KMS-11 (cell line): ENCODE data around the gene KRTAP6-1.
A peak's percentile ranks its signal among the peaks of the same experiment; 100 is the strongest.

Experiments
- H2AFZ ChIP-seq: fragments of 200-600 bp; sonication (generic); 2 replicates; pipeline ENCODE4 v1.6.1; 2016; ENCODE audit warnings: antibody characterized with exemption, mixed run types, low read depth
- H3K27ac ChIP-seq: fragments of 200-600 bp; sonication (generic); 2 replicates; pipeline ENCODE4 v1.6.1; 2016; ENCODE audit warnings: mild to moderate bottlenecking, mixed run types
- H3K27me3 ChIP-seq: fragments of 200-600 bp; sonication (generic); 2 replicates; pipeline ENCODE4 v1.6.1; 2017; ENCODE audit warnings: mild to moderate bottlenecking, low read depth, mixed run types, moderate library complexity; ENCODE audit not compliant: insufficient read depth
- H3K36me3 ChIP-seq: fragments of 200-600 bp; sonication (generic); 2 replicates; pipeline ENCODE4 v1.6.1; 2017; ENCODE audit warnings: mild to moderate bottlenecking, mixed run types; ENCODE audit not compliant: insufficient read depth
- H3K4me1 ChIP-seq: fragments of 200-600 bp; sonication (generic); 2 replicates; pipeline ENCODE4 v1.6.1; 2016; ENCODE audit warnings: mild to moderate bottlenecking, low read depth, mixed run types; ENCODE audit not compliant: poor library complexity, severe bottlenecking
- H3K4me2 ChIP-seq: fragments of 200-600 bp; sonication (generic); 2 replicates; pipeline ENCODE4 v1.7.0; 2016; ENCODE audit warnings: mild to moderate bottlenecking, mixed run types
- H3K4me3 ChIP-seq: fragments of 200-600 bp; sonication (generic); IDR thresholded peaks from 2 replicates; pipeline ENCODE4 v1.6.1; 2017; ENCODE audit warnings: low read depth, low read length, mixed read lengths; ENCODE audit not compliant: insufficient read depth
- H3K79me2 ChIP-seq: fragments of 200-600 bp; sonication (generic); 2 replicates; pipeline ENCODE4 v1.6.1; 2016; ENCODE audit warnings: low read depth, mixed run types; ENCODE audit not compliant: insufficient read depth
- H3K9ac ChIP-seq: fragments of 200-600 bp; sonication (generic); 2 replicates; pipeline ENCODE4 v1.6.1; 2016; ENCODE audit warnings: mild to moderate bottlenecking, mixed run types
- H4K20me1 ChIP-seq: fragments of 200-600 bp; sonication (generic); 2 replicates; pipeline ENCODE4 v1.6.1; 2016; ENCODE audit warnings: mild to moderate bottlenecking, mixed run types; ENCODE audit not compliant: insufficient read depth
- CTCF ChIP-seq: fragments of 200-600 bp; sonication (generic); conservative IDR thresholded peaks from 2 replicates; pipeline ENCODE4 v1.6.1; 2017; ENCODE audit warnings: low read depth, mild to moderate bottlenecking, antibody characterized with exemption, low read length, moderate library complexity, mixed read lengths

The KRTAP6-1 gene

GRCh38 chr21:30616125-30616524 is 2.4 kb upstream of the KRTAP6-1 start, which contains the start of gene KRTAP20-1:
Gene KRTAP20-1 (plus strand): TSS chr21:30616425. CDS start chr21:30616455, 30 bp downstream.
- Histone ChIP-seq H3K4me3 (no peak within 1 kb of the TSS), H4K20me1 (no peaks in the 10 kb centered on the region), H2AFZ (no peak within 1 kb of the TSS), H3K9ac (no peak within 1 kb of the TSS), H3K79me2 (no peaks in the 10 kb centered on the region), H3K4me2 (no peak within 1 kb of the TSS), H3K27me3 (no peaks in the 10 kb centered on the region), H3K36me3 (no peaks in the 10 kb centered on the region), H3K4me1 (peaks cover 14% of the 10 kb centered on the region), H3K27ac (no peak within 1 kb of the TSS)
- TF ChIP-seq CTCF: no peak

DNA sequence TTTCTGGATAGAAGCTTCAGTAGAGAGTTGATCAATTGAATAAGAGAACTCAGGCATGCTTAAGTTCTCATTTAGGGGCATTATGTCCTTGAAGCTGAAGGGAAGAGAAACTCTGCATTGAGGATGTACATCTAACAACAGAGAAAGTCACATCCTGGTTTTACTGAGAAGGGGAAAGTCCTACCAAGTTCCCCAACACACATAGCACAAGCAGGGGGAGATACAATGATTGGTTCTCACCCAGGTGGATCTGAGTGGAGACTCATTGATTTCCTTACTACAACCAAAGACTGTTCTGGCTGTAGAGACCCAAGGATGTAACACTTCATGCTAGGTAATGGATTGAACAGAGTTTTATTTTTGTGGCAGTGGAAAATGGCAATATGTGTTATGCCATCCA is 1.5 kb upstream of the KRTAP6-1 start:
- no peak overlapping the region for H2AFZ ChIP-seq
- TF ChIP-seq CTCF: no peak
- no peaks in the 10 kb centered on the region for H4K20me1 ChIP-seq
- H3K9ac ChIP-seq: no peak overlapping the region
- H3K79me2 ChIP-seq: no peaks in the 10 kb centered on the region
- no peak overlapping the region for H3K4me3 ChIP-seq
- H3K27me3 ChIP-seq: no peaks in the 10 kb centered on the region
- no peak overlapping the region for H3K4me2 ChIP-seq
- no peaks in the 10 kb centered on the region for H3K36me3 ChIP-seq
- H3K27ac ChIP-seq: no peak overlapping the region
- H3K4me1 ChIP-seq: peaks cover 14% of the 10 kb centered on the region

GRCh38 chr21:30612132-30612531 is 1.6 kb downstream of the KRTAP6-1 start:
- H3K9ac ChIP-seq: no peak overlapping the region
- H3K4me2 ChIP-seq: peak overlapping the region; percentile 10; the same call in 1 of the 2 replicates
- peak overlapping the region; percentile 3; the same call in 1 of the 2 replicates for H2AFZ ChIP-seq
- H3K4me1 ChIP-seq: peaks cover 14% of the 10 kb centered on the region
- no peaks in the 10 kb centered on the region for H3K36me3 ChIP-seq
- H3K27ac ChIP-seq: no peak overlapping the region
- H3K79me2 ChIP-seq: no peaks in the 10 kb centered on the region
- no peak for TF ChIP-seq CTCF
- H4K20me1 ChIP-seq: no peaks in the 10 kb centered on the region
- H3K4me3 ChIP-seq: no peak overlapping the region
- H3K27me3 ChIP-seq: no peaks in the 10 kb centered on the region

DNA sequence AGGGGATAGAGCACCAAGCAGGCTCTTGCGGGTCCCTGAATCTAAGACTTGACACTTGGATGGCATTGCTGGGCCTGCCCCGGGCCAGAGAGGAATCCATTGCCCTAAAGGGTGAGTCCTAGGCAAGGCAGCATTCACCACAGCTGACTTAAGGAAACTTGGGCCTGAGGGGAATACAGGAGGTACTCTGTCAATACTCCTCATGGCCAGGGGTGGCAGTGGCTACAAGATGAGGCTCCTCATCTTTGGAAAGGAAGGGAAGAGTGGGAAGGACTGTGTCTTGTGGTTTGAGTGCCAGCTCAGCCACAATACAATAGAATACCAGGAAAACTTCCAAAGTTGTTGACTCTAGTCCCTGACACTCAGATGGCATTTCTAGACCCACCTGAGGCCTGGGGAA is 7.8 kb downstream of the KRTAP6-1 start:
- H2AFZ ChIP-seq: no peak overlapping the region

More for the DNA sequence above, 7.8 kb downstream of the KRTAP6-1 start:
- Histone ChIP-seq H3K36me3 (no peaks in the 10 kb centered on the region), H4K20me1 (no peaks in the 10 kb centered on the region), H3K4me3 (no peak overlapping the region), H3K27me3 (no peaks in the 10 kb centered on the region), H3K79me2 (no peaks in the 10 kb centered on the region), H3K9ac (no peak overlapping the region), H3K4me1 (no peaks in the 10 kb centered on the region), H3K27ac (no peak overlapping the region), H3K4me2 (no peak overlapping the region)
- no peak for TF ChIP-seq CTCF
